ENCODE results near the gene ARMC9.

DNA sequence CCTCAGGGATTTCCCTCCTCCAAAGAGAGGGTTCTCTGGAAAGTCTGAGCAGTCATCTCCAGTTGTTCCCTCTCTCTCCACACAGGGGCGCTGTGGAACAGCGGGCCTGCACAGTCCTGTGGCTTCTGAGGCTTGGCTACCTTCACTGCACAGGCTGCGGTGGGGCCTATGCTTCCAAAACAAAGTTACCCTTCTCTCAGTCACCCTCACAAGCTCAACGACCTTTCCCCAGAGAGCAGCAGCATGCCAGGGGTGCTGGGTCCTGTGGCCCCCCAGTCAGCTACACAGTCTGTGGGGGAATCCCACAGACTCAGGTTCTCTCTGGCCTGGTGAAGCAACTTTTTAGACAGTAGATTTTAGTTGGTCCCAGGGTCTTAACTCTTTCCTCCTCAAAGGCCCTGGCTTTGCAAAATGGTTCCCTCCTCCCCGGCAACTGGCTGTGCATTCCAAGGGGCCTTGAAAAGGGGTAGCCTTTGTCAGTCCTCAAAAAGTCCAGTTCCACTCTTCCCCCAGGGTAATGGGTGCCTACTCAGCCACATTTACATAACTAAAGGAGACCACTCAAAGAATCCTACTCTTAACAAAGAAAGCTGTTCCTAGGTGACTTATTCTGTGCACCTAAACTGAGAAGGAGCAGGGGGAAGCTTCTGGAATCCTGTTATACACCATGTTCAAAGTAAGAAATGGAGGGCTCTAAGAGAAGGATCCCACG is 212.0 kb downstream of the ARMC9 start:
- TF ChIP-seq, protein P1, sequence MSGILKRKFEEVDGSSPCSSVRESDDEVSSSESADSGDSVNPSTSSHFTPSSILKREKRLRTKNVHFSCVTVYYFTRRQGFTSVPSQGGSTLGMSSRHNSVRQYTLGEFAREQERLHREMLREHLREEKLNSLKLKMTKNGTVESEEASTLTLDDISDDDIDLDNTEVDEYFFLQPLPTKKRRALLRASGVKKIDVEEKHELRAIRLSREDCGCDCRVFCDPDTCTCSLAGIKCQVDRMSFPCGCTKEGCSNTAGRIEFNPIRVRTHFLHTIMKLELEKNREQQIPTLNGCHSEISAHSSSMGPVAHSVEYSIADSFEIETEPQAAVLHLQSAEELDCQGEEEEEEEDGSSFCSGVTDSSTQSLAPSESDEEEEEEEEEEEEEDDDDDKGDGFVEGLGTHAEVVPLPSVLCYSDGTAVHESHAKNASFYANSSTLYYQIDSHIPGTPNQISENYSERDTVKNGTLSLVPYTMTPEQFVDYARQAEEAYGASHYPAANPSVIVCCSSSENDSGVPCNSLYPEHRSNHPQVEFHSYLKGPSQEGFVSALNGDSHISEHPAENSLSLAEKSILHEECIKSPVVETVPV (CRISPR knock-in tag; IDR thresholded peaks at IDR 0.05), result no peak
- no peak for TF ChIP-seq ZC3H10 (CRISPR knock-in tag; IDR thresholded peaks at IDR 0.05)
- no peak for TF ChIP-seq ISL1 (CRISPR knock-in tag; IDR thresholded peaks at IDR 0.05)
- TF ChIP-seq, protein P2, sequence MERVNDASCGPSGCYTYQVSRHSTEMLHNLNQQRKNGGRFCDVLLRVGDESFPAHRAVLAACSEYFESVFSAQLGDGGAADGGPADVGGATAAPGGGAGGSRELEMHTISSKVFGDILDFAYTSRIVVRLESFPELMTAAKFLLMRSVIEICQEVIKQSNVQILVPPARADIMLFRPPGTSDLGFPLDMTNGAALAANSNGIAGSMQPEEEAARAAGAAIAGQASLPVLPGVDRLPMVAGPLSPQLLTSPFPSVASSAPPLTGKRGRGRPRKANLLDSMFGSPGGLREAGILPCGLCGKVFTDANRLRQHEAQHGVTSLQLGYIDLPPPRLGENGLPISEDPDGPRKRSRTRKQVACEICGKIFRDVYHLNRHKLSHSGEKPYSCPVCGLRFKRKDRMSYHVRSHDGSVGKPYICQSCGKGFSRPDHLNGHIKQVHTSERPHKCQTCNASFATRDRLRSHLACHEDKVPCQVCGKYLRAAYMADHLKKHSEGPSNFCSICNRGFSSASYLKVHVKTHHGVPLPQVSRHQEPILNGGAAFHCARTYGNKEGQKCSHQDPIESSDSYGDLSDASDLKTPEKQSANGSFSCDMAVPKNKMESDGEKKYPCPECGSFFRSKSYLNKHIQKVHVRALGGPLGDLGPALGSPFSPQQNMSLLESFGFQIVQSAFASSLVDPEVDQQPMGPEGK (CRISPR knock-in tag; IDR thresholded peaks at IDR 0.05; ENCODE audit: borderline replicate concordance), result no peak
- TF ChIP-seq ZNF70 (CRISPR knock-in tag; IDR thresholded peaks at IDR 0.05), result no peak
- TF ChIP-seq, protein P3, sequence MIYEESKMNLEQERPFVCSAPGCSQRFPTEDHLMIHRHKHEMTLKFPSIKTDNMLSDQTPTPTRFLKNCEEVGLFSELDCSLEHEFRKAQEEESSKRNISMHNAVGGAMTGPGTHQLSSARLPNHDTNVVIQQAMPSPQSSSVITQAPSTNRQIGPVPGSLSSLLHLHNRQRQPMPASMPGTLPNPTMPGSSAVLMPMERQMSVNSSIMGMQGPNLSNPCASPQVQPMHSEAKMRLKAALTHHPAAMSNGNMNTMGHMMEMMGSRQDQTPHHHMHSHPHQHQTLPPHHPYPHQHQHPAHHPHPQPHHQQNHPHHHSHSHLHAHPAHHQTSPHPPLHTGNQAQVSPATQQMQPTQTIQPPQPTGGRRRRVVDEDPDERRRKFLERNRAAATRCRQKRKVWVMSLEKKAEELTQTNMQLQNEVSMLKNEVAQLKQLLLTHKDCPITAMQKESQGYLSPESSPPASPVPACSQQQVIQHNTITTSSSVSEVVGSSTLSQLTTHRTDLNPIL (CRISPR knock-in tag; IDR thresholded peaks at IDR 0.05; ENCODE audit: low read depth), result no peak
- TF ChIP-seq, protein P4, sequence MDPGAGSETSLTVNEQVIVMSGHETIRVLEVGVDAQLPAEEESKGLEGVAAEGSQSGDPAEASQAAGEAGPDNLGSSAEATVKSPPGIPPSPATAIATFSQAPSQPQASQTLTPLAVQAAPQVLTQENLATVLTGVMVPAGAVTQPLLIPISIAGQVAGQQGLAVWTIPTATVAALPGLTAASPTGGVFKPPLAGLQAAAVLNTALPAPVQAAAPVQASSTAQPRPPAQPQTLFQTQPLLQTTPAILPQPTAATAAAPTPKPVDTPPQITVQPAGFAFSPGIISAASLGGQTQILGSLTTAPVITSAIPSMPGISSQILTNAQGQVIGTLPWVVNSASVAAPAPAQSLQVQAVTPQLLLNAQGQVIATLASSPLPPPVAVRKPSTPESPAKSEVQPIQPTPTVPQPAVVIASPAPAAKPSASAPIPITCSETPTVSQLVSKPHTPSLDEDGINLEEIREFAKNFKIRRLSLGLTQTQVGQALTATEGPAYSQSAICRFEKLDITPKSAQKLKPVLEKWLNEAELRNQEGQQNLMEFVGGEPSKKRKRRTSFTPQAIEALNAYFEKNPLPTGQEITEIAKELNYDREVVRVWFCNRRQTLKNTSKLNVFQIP (CRISPR knock-in tag; IDR thresholded peaks at IDR 0.05; ENCODE audit: borderline replicate concordance, low read depth), result no peak
- no peak for TF ChIP-seq ZFP3 (CRISPR knock-in tag; IDR thresholded peaks at IDR 0.05)
- no peak for TF ChIP-seq ZNF565 (CRISPR knock-in tag; conservative IDR thresholded peaks at IDR 0.05; ENCODE audit: low read depth)
- no peak for TF ChIP-seq ZFP30 (CRISPR knock-in tag; IDR thresholded peaks at IDR 0.05)
- no peak for TF ChIP-seq RARB (CRISPR knock-in tag; IDR thresholded peaks at IDR 0.05)
- TF ChIP-seq OSR1 (CRISPR knock-in tag; IDR thresholded peaks at IDR 0.05), result no peak
- no peak for TF ChIP-seq SNAI2 (CRISPR knock-in tag; IDR thresholded peaks at IDR 0.05)
